Mucosa of descending colon (tissue), 3 donors: ENCODE results near the gene FOXC2. TPM values are rescaled to one million over a fixed set of nuclear protein-coding genes. Genes with fewer than 3 reads are reported as not detected.

Experiments
- ATAC-seq: fragments of 200-7000 bp; cut with Tn5 transposase; one replicate; pipeline ENCODE4 v1.9.1; 2020; ENCODE audit warnings: mild to moderate bottlenecking, moderate library complexity
- DNase-seq, 3 donors: peaks; one replicate each; pipeline ENCODE4 v3.0.0-alpha.2; 2020
- H3K36me3 ChIP-seq: fragments of 200-600 bp; one replicate; pipeline ENCODE4 v1.8.0; 2021; ENCODE audit warnings: low read depth, mild to moderate bottlenecking
- H3K4me1 ChIP-seq: fragments of 200-600 bp; one replicate; pipeline ENCODE4 v1.8.0; 2021; ENCODE audit warnings: low read depth, mild to moderate bottlenecking
- H3K4me3 ChIP-seq: fragments of 200-600 bp; one replicate; pipeline ENCODE4 v1.8.0; 2021; ENCODE audit warnings: mild to moderate bottlenecking
- H3K9me3 ChIP-seq: fragments of 200-600 bp; one replicate; pipeline ENCODE4 v1.8.0; 2021; ENCODE audit warnings: mild to moderate bottlenecking
- intact Hi-C, 2 donors: fragments of 100-400 bp; cut with DNase I in 1 of 2; cut with micrococcal nuclease in 1 of 2; formaldehyde crosslinking; loops; one replicate each; pipeline versions ENCODE4 v1.11.0 to v1.11.1; 2022; cut with DNase I, micrococcal nuclease
- total RNA-seq, 3 donors: library from RNA; stranded (reverse); fragmentation: NEBNext Ultra II Directional in 2 of 3; extraction: Animal tissue kit (Norgen Biotek cat#: 25700) in 2 of 3; gene quantifications; one replicate each; pipeline versions ENCODE4 v1.2.1 to v1.2.4, GENCODE V29; 2021 to 2023
- TF ChIP-seq, protein P1 (sequence below): fragments of 200-600 bp; IDR thresholded peaks from one replicate; pipeline ENCODE4 v1.8.0; 2022; ENCODE audit warnings: antibody characterized with exemption, mild to moderate bottlenecking
- donor health status: DM: no; HTN: no; CAD: no; lungs with moderate emphysema.
- donor health status: DM: no; HTN: no; CAD: no.
- donor health status: DM: no; HTN: yes; CAD: no.

FOXC2 gene
- total RNA-seq, 3 donors from 2014 or later: 0.23 to 0.67 (median 0.51) TPM

DNA sequence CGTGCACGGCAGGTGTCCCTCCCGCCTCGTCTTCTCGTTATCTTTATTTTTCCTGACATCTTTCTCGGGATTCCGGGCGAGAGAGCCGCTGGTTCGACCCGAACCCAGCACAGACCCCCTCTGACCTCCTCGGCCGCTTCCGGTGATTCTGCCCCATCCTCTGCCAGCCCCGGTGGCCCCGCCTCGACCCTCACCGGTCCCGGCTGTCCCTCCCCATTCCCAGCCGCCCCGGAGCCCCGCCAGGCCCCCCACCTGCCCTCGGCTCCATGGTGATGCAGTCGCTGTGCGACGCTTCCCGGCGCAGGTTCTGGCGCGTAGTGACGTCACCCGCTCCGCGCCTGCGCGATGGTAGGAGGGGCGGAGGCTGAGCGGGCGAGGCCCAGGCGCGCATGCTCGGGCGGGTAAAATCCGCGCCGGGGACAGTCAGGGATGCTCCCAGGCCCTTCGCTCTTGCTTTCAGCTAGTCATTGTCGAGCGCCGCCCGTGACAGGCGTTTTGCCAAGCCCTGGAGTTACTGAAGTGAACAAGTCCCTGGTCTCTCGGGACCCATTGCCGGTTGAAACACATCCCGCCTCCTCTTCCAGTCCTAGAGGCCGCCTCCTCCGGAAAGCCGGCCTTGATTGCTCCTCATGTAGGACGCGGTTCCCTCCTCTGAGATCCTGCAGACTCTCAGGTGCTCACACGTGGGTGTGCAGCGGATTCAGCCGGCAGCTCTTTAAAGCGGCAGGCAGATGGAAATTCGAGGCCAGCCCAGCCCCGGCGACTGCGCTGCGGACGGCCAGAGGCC lies 11.5 kb upstream of the FOXC2 start, which contains the start of gene MTHFSD:
MTHFSD (minus strand) TSS at position 319 of the 787 bp plus-strand sequence; CDS start at position 268, 51 bp downstream.
- peak; percentile 99 for ATAC-seq
- Histone ChIP-seq H3K4me3 (peak within 1 kb of the TSS; percentile 80), H3K36me3 (no peaks in the 10 kb centered on the region), H3K9me3 (no peaks in the 10 kb centered on the region), H3K4me1 (peaks cover 4% of the 10 kb centered on the region)
- intact Hi-C loops: no loop called here
- TF ChIP-seq, protein P1, sequence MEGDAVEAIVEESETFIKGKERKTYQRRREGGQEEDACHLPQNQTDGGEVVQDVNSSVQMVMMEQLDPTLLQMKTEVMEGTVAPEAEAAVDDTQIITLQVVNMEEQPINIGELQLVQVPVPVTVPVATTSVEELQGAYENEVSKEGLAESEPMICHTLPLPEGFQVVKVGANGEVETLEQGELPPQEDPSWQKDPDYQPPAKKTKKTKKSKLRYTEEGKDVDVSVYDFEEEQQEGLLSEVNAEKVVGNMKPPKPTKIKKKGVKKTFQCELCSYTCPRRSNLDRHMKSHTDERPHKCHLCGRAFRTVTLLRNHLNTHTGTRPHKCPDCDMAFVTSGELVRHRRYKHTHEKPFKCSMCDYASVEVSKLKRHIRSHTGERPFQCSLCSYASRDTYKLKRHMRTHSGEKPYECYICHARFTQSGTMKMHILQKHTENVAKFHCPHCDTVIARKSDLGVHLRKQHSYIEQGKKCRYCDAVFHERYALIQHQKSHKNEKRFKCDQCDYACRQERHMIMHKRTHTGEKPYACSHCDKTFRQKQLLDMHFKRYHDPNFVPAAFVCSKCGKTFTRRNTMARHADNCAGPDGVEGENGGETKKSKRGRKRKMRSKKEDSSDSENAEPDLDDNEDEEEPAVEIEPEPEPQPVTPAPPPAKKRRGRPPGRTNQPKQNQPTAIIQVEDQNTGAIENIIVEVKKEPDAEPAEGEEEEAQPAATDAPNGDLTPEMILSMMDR: no peak
- DNase-seq: peak; percentile 94 to 98 (median 94)

- TF ChIP-seq, protein P1: no peak
Observed at GRCh38 chr16:86555704-86556075, 10.9 kb upstream of the FOXC2 start.

GRCh38 chr16:86556576-86556975 lies 10.1 kb upstream of the FOXC2 start:
- H3K4me3 ChIP-seq: no peak overlapping the region
- intact Hi-C loops: no loop called here
- no peaks in the 10 kb centered on the region for H3K9me3 ChIP-seq
- peaks cover 4% of the 10 kb centered on the region for H3K4me1 ChIP-seq
- ATAC-seq: no peak
- no peak for DNase-seq
- no peaks in the 10 kb centered on the region for H3K36me3 ChIP-seq
- TF ChIP-seq, protein P1: no peak

More at GRCh38 chr16:86555704-86556075, 10.9 kb upstream of the FOXC2 start:
- Histone ChIP-seq H3K9me3 (no peaks in the 10 kb centered on the region), H3K4me3 (no peak overlapping the region), H3K36me3 (no peaks in the 10 kb centered on the region), H3K4me1 (peaks cover 4% of the 10 kb centered on the region)
- DNase-seq: no peak
- intact Hi-C loops: no loop called here
- no peak for ATAC-seq

GRCh38 chr16:86557587-86557986 lies 9.0 kb upstream of the FOXC2 start:
- ATAC-seq (no peak), DNase-seq (no peak)
- H3K4me1 ChIP-seq: peaks cover 4% of the 10 kb centered on the region
- TF ChIP-seq, protein P1: no peak
- intact Hi-C loops: no loop called here
- no peak overlapping the region for H3K4me3 ChIP-seq
- H3K9me3 ChIP-seq: no peaks in the 10 kb centered on the region
- no peaks in the 10 kb centered on the region for H3K36me3 ChIP-seq

DNA sequence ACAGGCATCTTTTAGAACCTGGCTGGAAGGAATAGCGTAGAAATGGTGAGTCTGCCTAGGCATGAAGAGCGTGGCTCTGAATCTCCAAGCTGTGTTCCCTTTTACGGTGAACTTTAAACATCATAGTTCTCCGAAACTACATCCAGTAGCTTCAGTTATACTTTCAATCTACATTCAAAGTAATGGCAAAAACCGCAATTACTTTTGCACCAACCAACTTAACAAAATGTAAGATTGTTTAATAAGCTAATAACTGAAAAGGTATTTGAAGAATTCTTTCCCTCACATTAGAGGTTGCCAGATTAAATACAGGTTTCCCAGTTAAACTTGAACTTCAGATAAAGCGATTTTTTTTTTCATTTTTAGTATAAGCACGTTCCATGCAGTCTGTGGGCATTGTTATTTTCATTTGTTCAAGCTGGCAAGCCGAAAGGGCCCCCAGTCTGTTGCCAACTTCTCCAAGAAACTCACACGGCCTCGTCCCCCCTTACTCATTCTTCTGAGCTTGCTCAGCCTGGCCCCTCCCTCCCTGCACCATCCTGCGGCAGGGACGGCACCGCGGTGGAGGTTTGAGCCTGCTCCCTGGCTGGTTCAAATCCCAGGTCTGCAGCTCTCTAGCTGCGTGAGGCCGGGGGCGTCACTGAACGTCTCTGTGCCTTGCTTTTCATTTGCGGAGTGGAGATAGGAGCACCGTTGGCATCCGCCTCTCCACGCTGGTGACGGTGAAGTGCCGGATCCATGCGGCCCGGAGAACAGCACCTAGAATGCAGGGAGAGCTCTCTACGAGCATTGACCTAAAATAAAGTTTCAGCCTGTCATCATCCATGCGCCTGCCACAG lies 8.1 kb upstream of the FOXC2 start:
- H3K9me3 ChIP-seq: no peaks in the 10 kb centered on the region
- H3K36me3 ChIP-seq: no peaks in the 10 kb centered on the region
- DNase-seq: no peak
- intact Hi-C loops: no loop called here
- no peak overlapping the region for H3K4me3 ChIP-seq
- no peak for ATAC-seq
- TF ChIP-seq, protein P1: no peak
- peaks cover 5% of the 10 kb centered on the region for H3K4me1 ChIP-seq
